HepG2 (cell line): ENCODE data around the gene FTL. TPM values are rescaled to one million over a fixed set of nuclear protein-coding genes. Genes with fewer than 3 reads are reported as not detected.

Source experiments
- ATAC-seq: fragments of 200-7000 bp; cut with Tn5 transposase; 3 replicates; pipeline ENCODE4 v1.9.1; 2020; ENCODE audit warnings: mild to moderate bottlenecking, moderate library complexity
- BruUV-seq: library from RNA; stranded (reverse); fragments of 400-500 nt; replicated peaks from 2 replicates; lab custom pipeline; 2021; lab: Mats Ljungman, UMichigan
- CTCF ChIA-PET: fragments of 300-600 bp; formaldehyde crosslinking; extraction: SDS; loops from one replicate; lab custom pipeline; 2021; ENCODE audit warnings: low total read pairs, inconsistent platforms, low intra/inter-chr PET ratio; lab: Yijun Ruan, JAX
- POLR2A ChIA-PET: fragments of 350-600 bp; sonication (Branson Sonifier 250); formaldehyde crosslinking; loops from one replicate; lab custom pipeline; 2020; ENCODE audit warnings: antibody characterized with exemption, inconsistent platforms; lab: Yijun Ruan, JAX
- DNase-seq: peaks from one replicate; pipeline ENCODE4 v3.0.0-alpha.2; 2015; ENCODE audit warnings: low spot score
- FAIRE-seq: peaks from 3 replicates; lab custom pipeline; 2011; peaks lifted over from hg19 to GRCh38; lab: Jason Lieb, UNC
- H2AFZ ChIP-seq: one replicate; pipeline ENCODE4 v1.6.1; 2011; ENCODE audit warnings: low read length, inconsistent platforms
- H3K27ac ChIP-seq: fragments of 300-600 bp; 3 replicates; pipeline ENCODE4 v1.8.0; 2011; ENCODE audit warnings: mixed run types, mild to moderate bottlenecking, mixed read lengths, low read length, inconsistent platforms; ENCODE audit not compliant: insufficient read depth; ENCODE audit errors: extremely low read length
- H3K27me3 ChIP-seq, 2 experiments: fragments of 200-600 bp in 1 of 2; 2 replicates in 1 of 2; 3 replicates in 1 of 2; pipeline versions ENCODE4 v1.6.0 to v1.8.0; 2011; ENCODE audit warnings: low read length in 2 of 2, mild to moderate bottlenecking in 2 of 2, moderate library complexity in 2 of 2, inconsistent platforms in 1 of 2; ENCODE audit not compliant: insufficient read depth in 2 of 2, control insufficient read depth in 1 of 2
- H3K36me3 ChIP-seq, 2 experiments: fragments of 200-600 bp in 1 of 2; replicated peaks in 1 of 2; 2 replicates in 1 of 2; 3 replicates in 1 of 2; pipeline versions ENCODE4 v1.5.1 to v1.8.0; 2011; ENCODE audit warnings: low read length in 2 of 2, inconsistent platforms in 1 of 2; ENCODE audit not compliant: insufficient read depth in 2 of 2, control insufficient read depth in 1 of 2
- H3K4me1 ChIP-seq: 2 replicates; pipeline ENCODE4 v1.5.1; 2012; ENCODE audit warnings: low read length, inconsistent platforms; ENCODE audit not compliant: insufficient read depth
- H3K4me2 ChIP-seq: 2 replicates; pipeline ENCODE4 v1.6.0; 2011; ENCODE audit warnings: low read depth, low read length, inconsistent platforms
- H3K4me3 ChIP-seq, 3 experiments: fragments of 200-600 bp in 1 of 3; sonication (generic), shearing (Covaris generic) in 1 of 3; replicated peaks in 1 of 3; 2 replicates each; pipeline ENCODE4 v1.5.1; 2011 to 2016; ENCODE audit warnings: low read length in 3 of 3, inconsistent platforms in 2 of 3, low read depth in 2 of 3, mild to moderate bottlenecking in 2 of 3, control low read depth in 1 of 3, mixed read lengths in 1 of 3; ENCODE audit not compliant: insufficient read depth in 1 of 3
- H3K79me2 ChIP-seq: one replicate; pipeline ENCODE4 v1.6.1; 2011; ENCODE audit warnings: low read length, inconsistent platforms; ENCODE audit not compliant: insufficient read depth
- H3K9ac ChIP-seq: 2 replicates; pipeline ENCODE4 v1.6.0; 2011; ENCODE audit warnings: mild to moderate bottlenecking, low read depth, low read length, inconsistent platforms; ENCODE audit not compliant: insufficient read depth
- H3K9me3 ChIP-seq: 2 replicates; pipeline ENCODE4 v1.5.1; 2012; ENCODE audit warnings: mild to moderate bottlenecking, low read length
- H4K20me1 ChIP-seq: 2 replicates; pipeline ENCODE4 v1.6.0; 2011; ENCODE audit warnings: inconsistent platforms, mild to moderate bottlenecking, low read length, moderate library complexity; ENCODE audit not compliant: insufficient read depth
- CHD4 ChIP-seq: fragments of 200-600 bp; sonication (generic); IDR thresholded peaks from 2 replicates; pipeline ENCODE4 v1.7.0; 2017; ENCODE audit warnings: mild to moderate bottlenecking, low read length, borderline replicate concordance
- EEA1 ChIP-seq: sonication (generic); formaldehyde crosslinking; IDR thresholded peaks from 2 replicates; pipeline ENCODE4 v1.5.1; 2020; ENCODE audit warnings: mild to moderate bottlenecking, missing genetic modification reagents, borderline replicate concordance
- KDM6A ChIP-seq: IDR thresholded peaks from 2 replicates; pipeline ENCODE4 v1.6.1; 2016; ENCODE audit warnings: low read depth
- MBNL3 ChIP-seq: fragments of 250-450 bp; sonication (Bioruptor Pico); conservative IDR thresholded peaks from 2 replicates; pipeline ENCODE4 v1.8.0; 2022; ENCODE audit warnings: mild to moderate bottlenecking, inconsistent platforms
- SMC3 ChIP-seq: IDR thresholded peaks from 2 replicates; pipeline ENCODE4 v1.6.1; 2011; ENCODE audit warnings: low read length, improper control_type of control experiment
- ZNF12 ChIP-seq: sonication (generic); formaldehyde crosslinking; IDR thresholded peaks from 2 replicates; pipeline ENCODE4 v1.5.0; 2020; ENCODE audit warnings: missing genetic modification reagents
- ZNF335 ChIP-seq: sonication (generic); formaldehyde crosslinking; IDR thresholded peaks from 2 replicates; pipeline ENCODE4 v1.4.0; 2020; ENCODE audit warnings: missing genetic modification reagents
- ZNF75D ChIP-seq: sonication (generic); formaldehyde crosslinking; IDR thresholded peaks from 2 replicates; pipeline ENCODE4 v1.8.1; 2023; ENCODE audit warnings: missing genetic modification reagents, mild to moderate bottlenecking, borderline replicate concordance
- WGBS: methylation state at CpG from one replicate; pipeline ENCODE4 v1.1.6; 2017; ENCODE audit warnings: low lambda C conversion rate; 5-methylcytosine and 5-hydroxymethylcytosine counted together
- in situ Hi-C: cut with HindIII; loops from 2 replicates; pipeline ENCODE4 v1.10.0; 2017; ENCODE audit warnings: low pct_unique_long_range_greater_than_20kb; ENCODE audit not compliant: extremely low pct_ligation_motif_present
- intact Hi-C: fragments of 100-400 bp; cut with micrococcal nuclease; formaldehyde crosslinking; loops from one replicate; pipeline ENCODE4 v1.10.0; 2022; ENCODE audit not compliant: unreplicated experiment
- polyA plus RNA-seq, 8 experiments: library from polyadenylated mRNA; depleted of rRNA in 3 of 8; stranded (reverse) in 7 of 8; unstranded in 1 of 8; fragments of >200 nt; fragmentation: Illumina TruSeq in 4 of 8; extraction: Trizol in 4 of 8; gene quantifications; 2 replicates each; pipeline versions ENCODE4 v1.2.1 to v1.2.3, GENCODE V29; 2011 to 2016; ENCODE audit warnings: low read depth in 4 of 8, missing spikeins in 1 of 8, mixed read lengths in 1 of 8; ENCODE audit not compliant: insufficient read depth in 1 of 8
- total RNA-seq, 5 experiments: library from RNA; depleted of rRNA; stranded (reverse); fragments of >200 nt; fragmentation: Illumina TruSeq; extraction: Trizol; gene quantifications; 2 replicates each; pipeline ENCODE4 v1.2.3, GENCODE V29; 2016; ENCODE audit warnings: low read depth in 1 of 5
- TF ChIP-seq, protein P1 (sequence below): sonication (generic); formaldehyde crosslinking; IDR thresholded peaks from 2 replicates; pipeline ENCODE4 v1.4.0; 2020; ENCODE audit warnings: mild to moderate bottlenecking, missing genetic modification reagents

Gene FTL
- total and polyA plus RNA-seq, 2 of the 13 experiments (the other 11 are each of a cell fraction or from before 2014, with no cell fraction given): 2,721 to 8,800 TPM

- Histone ChIP-seq H3K36me3 (peaks cover 21 to 66% of the 10 kb centered on the region in 2 experiments; a peak in 4 of 5 replicates), H3K4me3 (no peak overlapping the region), H3K79me2 (no peaks in the 10 kb centered on the region), H2AFZ (no peak overlapping the region), H3K27me3 (no peaks in the 10 kb centered on the region), H3K4me1 (no peaks in the 10 kb centered on the region), H3K4me2 (no peak overlapping the region), H4K20me1 (no peaks in the 10 kb centered on the region), H3K27ac (no peak overlapping the region), H3K9ac (no peak overlapping the region), H3K9me3 (no peaks in the 10 kb centered on the region)
- no TSS peak for BruUV-seq
- in situ Hi-C loops (no loop called here), intact Hi-C loops (no loop called here)
- DNase-seq (no peak), ATAC-seq (no peak), FAIRE-seq (no peak)
- 95% methylated on average over 17 of the region's 18 CpGs for whole genome bisulfite sequencing
- CTCF ChIA-PET: no interaction called here
- TF ChIP-seq ZNF335 (CRISPR knock-in tag): no peak
- TF ChIP-seq MBNL3 (CRISPR knock-in tag): no peak
- no peak for TF ChIP-seq SMC3
- TF ChIP-seq ZNF75D (CRISPR knock-in tag): no peak
- TF ChIP-seq CHD4: no peak
- no peak for TF ChIP-seq EEA1 (CRISPR knock-in tag)
- POLR2A ChIA-PET: no interaction called here
These were observed 45.3 kb downstream of the FTL start for GRCh38 chr19:49010453-49010852.

DNA sequence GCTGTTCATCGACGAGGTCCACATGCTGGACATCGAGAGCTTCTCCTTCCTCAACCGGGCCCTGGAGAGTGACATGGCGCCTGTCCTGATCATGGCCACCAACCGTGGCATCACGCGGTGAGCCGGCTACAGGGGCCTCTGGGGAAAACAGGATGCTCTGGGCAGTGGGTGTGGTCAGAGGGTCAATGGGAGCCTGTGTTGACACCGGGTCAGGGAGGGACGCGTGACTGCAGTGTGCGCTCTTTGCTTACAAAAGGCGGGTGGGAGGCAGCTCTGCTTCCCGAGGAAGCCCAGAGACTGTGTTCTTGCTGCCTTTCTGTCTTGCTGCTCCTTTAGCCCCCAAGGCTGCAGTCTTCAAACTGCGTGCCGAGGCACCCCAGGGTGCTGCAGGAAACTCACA is 46.1 kb downstream of the FTL start:
- no peak for DNase-seq
- in situ Hi-C loops (no loop called here), intact Hi-C loops (no loop called here)
- POLR2A ChIA-PET: no interaction called here
- Histone ChIP-seq H4K20me1 (no peaks in the 10 kb centered on the region), H3K4me3 (no peak overlapping the region), H3K4me1 (no peaks in the 10 kb centered on the region), H3K9ac (no peak overlapping the region), H3K27me3 (no peaks in the 10 kb centered on the region), H2AFZ (no peak overlapping the region), H3K9me3 (no peaks in the 10 kb centered on the region), H3K27ac (no peak overlapping the region), H3K4me2 (no peak overlapping the region), H3K36me3 (peaks cover 18 to 64% of the 10 kb centered on the region in 2 experiments; a peak in 4 of 5 replicates), H3K79me2 (no peaks in the 10 kb centered on the region)
- WGBS: 88% methylated on average over 14 of the region's 17 CpGs
- CTCF ChIA-PET: no interaction called here
- TF ChIP-seq, protein P1, sequence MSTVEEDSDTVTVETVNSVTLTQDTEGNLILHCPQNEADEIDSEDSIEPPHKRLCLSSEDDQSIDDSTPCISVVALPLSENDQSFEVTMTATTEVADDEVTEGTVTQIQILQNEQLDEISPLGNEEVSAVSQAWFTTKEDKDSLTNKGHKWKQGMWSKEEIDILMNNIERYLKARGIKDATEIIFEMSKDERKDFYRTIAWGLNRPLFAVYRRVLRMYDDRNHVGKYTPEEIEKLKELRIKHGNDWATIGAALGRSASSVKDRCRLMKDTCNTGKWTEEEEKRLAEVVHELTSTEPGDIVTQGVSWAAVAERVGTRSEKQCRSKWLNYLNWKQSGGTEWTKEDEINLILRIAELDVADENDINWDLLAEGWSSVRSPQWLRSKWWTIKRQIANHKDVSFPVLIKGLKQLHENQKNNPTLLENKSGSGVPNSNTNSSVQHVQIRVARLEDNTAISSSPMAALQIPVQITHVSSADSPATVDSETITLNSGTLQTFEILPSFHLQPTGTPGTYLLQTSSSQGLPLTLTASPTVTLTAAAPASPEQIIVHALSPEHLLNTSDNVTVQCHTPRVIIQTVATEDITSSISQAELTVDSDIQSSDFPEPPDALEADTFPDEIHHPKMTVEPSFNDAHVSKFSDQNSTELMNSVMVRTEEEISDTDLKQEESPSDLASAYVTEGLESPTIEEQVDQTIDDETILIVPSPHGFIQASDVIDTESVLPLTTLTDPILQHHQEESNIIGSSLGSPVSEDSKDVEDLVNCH (CRISPR knock-in tag): no peak
- TF ChIP-seq KDM6A (CRISPR knock-in tag): no peak
- no peak for TF ChIP-seq ZNF12 (CRISPR knock-in tag)
- FAIRE-seq: no peak
- BruUV-seq: no TSS peak
- no peak for ATAC-seq
